Small intestine (tissue), 7 donors: ENCODE results near the gene SNAP25. TPM values are rescaled to one million over a fixed set of nuclear protein-coding genes. Genes with fewer than 3 reads are reported as not detected.
A peak's percentile ranks its signal among the peaks of the same experiment; 100 is the strongest.

Experiments used
- DNase-seq, 2 donors: peaks; one replicate each; pipeline versions ENCODE4 v3.0.0 to v3.0.0-alpha.2; 2013
- FAIRE-seq: peaks from 2 replicates; lab custom pipeline; 2012; peaks lifted over from hg19 to GRCh38; lab: Jason Lieb, UNC
- H3K27ac ChIP-seq, 3 donors: one replicate each; pipeline ENCODE4 v1.5.1; 2013; ENCODE audit warnings: low read length in 2 of 3, mild to moderate bottlenecking in 2 of 3, control low read depth in 1 of 3, inconsistent platforms in 1 of 3, low read depth in 1 of 3, moderate library complexity in 1 of 3
- H3K27me3 ChIP-seq, 3 donors: one replicate each; pipeline ENCODE4 v1.6.1; 2013; ENCODE audit warnings: low read length in 3 of 3, inconsistent platforms in 1 of 3; ENCODE audit not compliant: control insufficient read depth in 3 of 3, insufficient read depth in 3 of 3
- H3K36me3 ChIP-seq, 3 donors: one replicate each; pipeline ENCODE4 v1.6.1; 2013; ENCODE audit warnings: low read length in 3 of 3, inconsistent platforms in 1 of 3, low read depth in 1 of 3, mild to moderate bottlenecking in 1 of 3, moderate library complexity in 1 of 3; ENCODE audit not compliant: control insufficient read depth in 3 of 3, insufficient read depth in 2 of 3
- H3K4me1 ChIP-seq, 3 donors: one replicate each; pipeline ENCODE4 v1.6.1; 2013; ENCODE audit warnings: low read length in 2 of 3, inconsistent platforms in 1 of 3, low read depth in 1 of 3, mild to moderate bottlenecking in 1 of 3, moderate library complexity in 1 of 3; ENCODE audit not compliant: control insufficient read depth in 3 of 3, insufficient read depth in 2 of 3
- H3K4me3 ChIP-seq, 3 donors: one replicate each; pipeline ENCODE4 v1.5.1; 2013; ENCODE audit warnings: low read length in 3 of 3, control low read depth in 1 of 3, inconsistent platforms in 1 of 3, low read depth in 1 of 3, mild to moderate bottlenecking in 1 of 3, moderate library complexity in 1 of 3
- H3K9me3 ChIP-seq, 2 donors: one replicate each; pipeline ENCODE4 v1.6.1; 2013; ENCODE audit warnings: low read depth in 1 of 2, low read length in 1 of 2; ENCODE audit not compliant: control insufficient read depth in 2 of 2, insufficient read depth in 1 of 2
- WGBS, 3 donors: extraction: QIAGEN DNeasy Blood & Tissue Kit; methylation state at CpG; one replicate each; pipeline ENCODE4 v1.1.7; 2013; 5-methylcytosine and 5-hydroxymethylcytosine counted together
- polyA plus RNA-seq, 4 donors: library from polyadenylated mRNA; stranded (reverse) in 3 of 4; unstranded in 1 of 4; fragments of 200-250 nt in 3 of 4; fragments of 120-200 nt in 1 of 4; gene quantifications; one replicate each; pipeline versions ENCODE4 v1.2.1 to v1.2.3, GENCODE V29; 2013
- donor health status: healthy with polysubstance abuse.
- donor health status: control.
- donor health status: control.
- donor health status: Bipolar disorder and iron deficiency.
- donor health status: healthy.

The SNAP25 gene
- polyA plus RNA-seq, 4 donors: 2.0 to 10.7 (median 2.8) TPM

GRCh38 chr20:10312111-10312510, 93.5 kb downstream of the SNAP25 start:
- H3K27ac ChIP-seq: no peak overlapping the region
- H3K4me1 ChIP-seq: no peaks in the 10 kb centered on the region
- no peak for FAIRE-seq
- no peak overlapping the region for H3K4me3 ChIP-seq
- 61 to 75% (median 67%) methylated on average over 1 of the region's 1 CpG for WGBS, 3 donors
- H3K27me3 ChIP-seq: no peaks in the 10 kb centered on the region
- H3K9me3 ChIP-seq: peaks cover 0 to 5% of the 10 kb centered on the region in 2 donors
- no peak for DNase-seq
- H3K36me3 ChIP-seq: no peaks in the 10 kb centered on the region

- H3K36me3 ChIP-seq: no peaks in the 10 kb centered on the region
- FAIRE-seq (no peak), DNase-seq (no peak)
- no peaks in the 10 kb centered on the region for H3K4me1 ChIP-seq
- H3K27me3 ChIP-seq: no peaks in the 10 kb centered on the region
- no peak overlapping the region for H3K27ac ChIP-seq
- no peak overlapping the region for H3K4me3 ChIP-seq
- peaks cover 0 to 5% of the 10 kb centered on the region in 2 donors for H3K9me3 ChIP-seq
Observed at GRCh38 chr20:10313215-10313614, 94.6 kb downstream of the SNAP25 start.

DNA sequence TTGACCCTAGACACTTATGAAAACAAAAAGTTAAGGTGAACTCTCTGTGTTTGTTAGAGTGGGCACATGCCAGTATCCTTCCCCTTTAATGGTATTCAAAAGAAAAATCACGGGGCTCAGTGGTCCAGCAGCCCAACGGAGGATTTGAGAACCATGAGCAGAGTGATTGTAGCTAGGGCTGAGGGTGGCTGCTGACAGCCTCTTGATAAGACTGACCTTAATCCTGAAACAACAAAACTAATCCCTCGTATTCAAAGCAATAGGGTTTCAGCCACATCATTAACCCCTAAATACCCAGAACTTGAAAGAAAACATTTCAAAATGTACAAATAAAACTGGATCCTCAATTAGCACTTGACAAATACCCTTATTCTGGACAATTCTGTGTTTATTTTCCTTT, 95.1 kb downstream of the SNAP25 start:
- Histone ChIP-seq H3K27ac (no peak overlapping the region), H3K9me3 (peaks cover 0 to 5% of the 10 kb centered on the region in 2 donors), H3K27me3 (no peaks in the 10 kb centered on the region), H3K4me3 (no peak overlapping the region), H3K4me1 (no peaks in the 10 kb centered on the region), H3K36me3 (no peaks in the 10 kb centered on the region)
- no peak for DNase-seq
- no peak for FAIRE-seq
- WGBS, 3 donors: 16 to 28% (median 17%) methylated on average over 3 of the region's 3 CpGs

GRCh38 chr20:10314198-10314597, 95.6 kb downstream of the SNAP25 start:
- no peaks in the 10 kb centered on the region for H3K27me3 ChIP-seq
- no peak for DNase-seq
- 23 to 53% (median 28%) methylated on average over 2 of the region's 2 CpGs for WGBS, 3 donors
- H3K4me3 ChIP-seq: no peak overlapping the region
- H3K9me3 ChIP-seq: peaks cover 0 to 5% of the 10 kb centered on the region in 2 donors
- FAIRE-seq: no peak
- no peaks in the 10 kb centered on the region for H3K36me3 ChIP-seq
- H3K4me1 ChIP-seq: no peaks in the 10 kb centered on the region
- no peak overlapping the region for H3K27ac ChIP-seq

DNA sequence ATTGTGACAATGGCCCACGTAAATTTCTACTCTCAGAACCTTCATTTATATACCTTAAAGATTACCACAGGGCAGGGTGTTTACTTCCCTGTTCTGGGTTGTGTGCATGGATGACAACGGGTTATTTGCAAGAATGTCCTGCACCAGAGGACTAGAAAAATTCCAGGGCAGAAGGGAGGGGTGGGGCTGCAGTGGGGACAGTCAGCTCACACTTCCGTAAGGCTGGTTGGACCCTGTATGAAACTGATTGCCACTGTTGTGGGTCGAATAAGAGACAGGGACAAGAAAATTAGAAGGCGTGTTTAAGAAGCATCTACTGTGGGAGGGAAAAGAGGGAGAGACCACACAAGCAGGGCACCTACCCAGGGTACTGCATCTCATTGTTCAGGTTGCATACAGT, 96.5 kb downstream of the SNAP25 start:
- WGBS, 3 donors: 55 to 69% (median 67%) methylated on average over 5 of the region's 5 CpGs
- H3K27ac ChIP-seq: no peak overlapping the region
- H3K27me3 ChIP-seq: no peaks in the 10 kb centered on the region
- H3K9me3 ChIP-seq: peaks cover 0 to 5% of the 10 kb centered on the region in 2 donors
- DNase-seq (no peak), FAIRE-seq (no peak)
- no peak overlapping the region for H3K4me3 ChIP-seq
- no peaks in the 10 kb centered on the region for H3K4me1 ChIP-seq
- H3K36me3 ChIP-seq: no peaks in the 10 kb centered on the region

- Histone ChIP-seq H3K4me3 (no peak overlapping the region), H3K36me3 (no peaks in the 10 kb centered on the region), H3K9me3 (peaks cover 0 to 5% of the 10 kb centered on the region in 2 donors), H3K27ac (no peak overlapping the region), H3K27me3 (no peaks in the 10 kb centered on the region), H3K4me1 (no peaks in the 10 kb centered on the region)
- FAIRE-seq: no peak
- peak; percentile 7 to 14 for DNase-seq
- WGBS, 3 donors: 64 to 78% (median 66%) methylated on average over 2 of the region's 2 CpGs
Observed at GRCh38 chr20:10316582-10316981, 98.0 kb downstream of the SNAP25 start.

GRCh38 chr20:10318291-10319024, 99.8 kb downstream of the SNAP25 start:
- Histone ChIP-seq H3K36me3 (no peaks in the 10 kb centered on the region), H3K27me3 (no peaks in the 10 kb centered on the region), H3K4me3 (no peak overlapping the region), H3K9me3 (peaks cover 0 to 5% of the 10 kb centered on the region in 2 donors), H3K27ac (no peak overlapping the region), H3K4me1 (no peaks in the 10 kb centered on the region)
- DNase-seq: no peak
- FAIRE-seq: no peak
- WGBS, 3 donors: 75 to 78% (median 76%) methylated on average over 5 of the region's 5 CpGs

DNA sequence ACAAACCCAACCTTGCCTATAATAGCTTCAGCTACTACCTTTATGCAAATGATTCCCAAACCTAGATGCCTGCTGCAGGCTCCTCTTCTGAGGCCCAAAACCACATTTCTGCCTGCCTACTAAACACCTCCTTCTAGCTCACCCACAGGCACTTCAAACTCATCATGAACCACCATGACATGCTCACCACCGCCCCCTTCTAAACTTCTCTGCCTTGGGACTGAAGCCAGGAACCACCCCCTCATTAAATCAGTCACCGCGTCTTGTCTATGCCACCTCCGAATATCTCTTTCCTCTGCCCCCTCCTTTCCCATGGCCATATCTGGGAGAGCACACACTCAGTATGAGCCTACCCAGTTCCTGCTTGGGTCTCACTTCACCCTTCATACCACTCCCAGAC, 101.2 kb downstream of the SNAP25 start:
- Histone ChIP-seq H3K27me3 (no peaks in the 10 kb centered on the region), H3K27ac (no peak overlapping the region), H3K4me1 (no peaks in the 10 kb centered on the region), H3K36me3 (no peaks in the 10 kb centered on the region), H3K9me3 (peaks cover 0 to 5% of the 10 kb centered on the region in 2 donors), H3K4me3 (no peak overlapping the region)
- FAIRE-seq (no peak), DNase-seq (no peak)
- WGBS, 3 donors: 74 to 83% (median 80%) methylated on average over 4 of the region's 4 CpGs
